Panc1 (cell line): ENCODE results near the gene MAP4. TPM values are rescaled to one million over a fixed set of nuclear protein-coding genes. Genes with fewer than 3 reads are reported as not detected.

ENCODE experiments used
- ATAC-seq: fragments of 200-7000 bp; cut with Tn5 transposase; 2 replicates; pipeline ENCODE4 v1.9.1; 2020; ENCODE audit warnings: mild to moderate bottlenecking, moderate library complexity
- BruUV-seq: library from RNA; stranded (reverse); fragments of 400-500 nt; replicated peaks from 2 replicates; lab custom pipeline; 2021; lab: Mats Ljungman, UMichigan
- CTCF ChIA-PET: fragments of 300-600 bp; sonication (Branson Sonifier 250); formaldehyde crosslinking; loops from one replicate; lab custom pipeline; 2022; ENCODE audit warnings: antibody characterized with exemption; lab: Charles Lee
- POLR2A ChIA-PET: fragments of 300-600 bp; sonication (Branson Sonifier 250); formaldehyde crosslinking; loops from one replicate; lab custom pipeline; 2022; ENCODE audit warnings: antibody characterized with exemption; lab: Charles Lee
- DNase-seq: peaks from one replicate; pipeline ENCODE4 v3.0.0-alpha.2; 2010; ENCODE audit warnings: low read depth, low spot score
- H3K27ac ChIP-seq: 2 replicates; pipeline ENCODE4 v1.5.1; 2011; ENCODE audit warnings: mild to moderate bottlenecking, low read length, inconsistent platforms
- H3K27me3 ChIP-seq: fragments of 200-500 bp; sonication (Bioruptor generic); 2 replicates; pipeline ENCODE4 v1.6.0; 2014; ENCODE audit warnings: low read length, inconsistent platforms; ENCODE audit not compliant: control insufficient read depth, insufficient read depth
- H3K36me3 ChIP-seq: fragments of 200-500 bp; sonication (Bioruptor generic); 2 replicates; pipeline ENCODE4 v1.5.1; 2014; ENCODE audit warnings: inconsistent platforms, mild to moderate bottlenecking, low read length, moderate library complexity; ENCODE audit not compliant: control insufficient read depth, insufficient read depth
- H3K4me1 ChIP-seq: 2 replicates; pipeline ENCODE4 v1.5.1; 2011; ENCODE audit warnings: inconsistent platforms, mild to moderate bottlenecking, low read length, moderate library complexity; ENCODE audit not compliant: control insufficient read depth, insufficient read depth
- H3K4me3 ChIP-seq, 2 experiments: 2 replicates each; pipeline ENCODE4 v1.5.1; 2011 to 2012; ENCODE audit warnings: low read depth in 2 of 2, low read length in 2 of 2, mild to moderate bottlenecking in 2 of 2, inconsistent platforms in 1 of 2, moderate library complexity in 1 of 2
- H3K9me3 ChIP-seq: fragments of 200-500 bp; sonication (Bioruptor generic); 2 replicates; pipeline ENCODE4 v1.5.1; 2014; ENCODE audit warnings: low read depth, mild to moderate bottlenecking, inconsistent platforms, low read length, moderate library complexity; ENCODE audit not compliant: control insufficient read depth, insufficient read depth
- CTCF ChIP-seq: fragments of 450-650 bp; IDR thresholded peaks from 2 replicates; pipeline ENCODE4 v1.5.1; 2017; ENCODE audit warnings: mild to moderate bottlenecking
- POLR2AphosphoS5 ChIP-seq: IDR thresholded peaks from 2 replicates; pipeline ENCODE4 v1.6.1; 2012; ENCODE audit warnings: mild to moderate bottlenecking, low read depth, low read length, moderate library complexity
- SIN3A ChIP-seq: IDR thresholded peaks from 2 replicates; pipeline ENCODE4 v1.6.1; 2012; ENCODE audit warnings: low read depth, mild to moderate bottlenecking, low read length, moderate library complexity, borderline replicate concordance; ENCODE audit not compliant: insufficient read depth
- TCF7L2 ChIP-seq: IDR thresholded peaks from 2 replicates; pipeline ENCODE4 v1.6.1; 2011; ENCODE audit warnings: mild to moderate bottlenecking, low read depth, low read length, inconsistent platforms
- in situ Hi-C: cut with HindIII; loops from 2 replicates; pipeline ENCODE4 v1.10.0; 2016; ENCODE audit warnings: low sequenced_read_pairs, low pct_unique_long_range_greater_than_20kb
- intact Hi-C: fragments of 100-400 bp; cut with micrococcal nuclease; formaldehyde crosslinking; loops from one replicate; pipeline ENCODE4 v1.10.0; 2022; ENCODE audit not compliant: unreplicated experiment
- total RNA-seq: library from RNA; stranded (reverse); gene quantifications from one replicate; pipeline ENCODE4 v1.2.1, GENCODE V29; 2021; ENCODE audit not compliant: unreplicated experiment
- TF ChIP-seq, protein P1 (sequence below), 2 experiments: IDR thresholded peaks; 2 replicates each; pipeline ENCODE4 v1.6.1; 2011 to 2012; ENCODE audit warnings: low read depth in 2 of 2, control low read depth in 1 of 2, low read length in 1 of 2, mild to moderate bottlenecking in 1 of 2, moderate library complexity in 1 of 2; ENCODE audit not compliant: insufficient read depth in 1 of 2

MAP4 gene
- total RNA-seq, 1 experiment from 2014 or later: 150 TPM

DNA sequence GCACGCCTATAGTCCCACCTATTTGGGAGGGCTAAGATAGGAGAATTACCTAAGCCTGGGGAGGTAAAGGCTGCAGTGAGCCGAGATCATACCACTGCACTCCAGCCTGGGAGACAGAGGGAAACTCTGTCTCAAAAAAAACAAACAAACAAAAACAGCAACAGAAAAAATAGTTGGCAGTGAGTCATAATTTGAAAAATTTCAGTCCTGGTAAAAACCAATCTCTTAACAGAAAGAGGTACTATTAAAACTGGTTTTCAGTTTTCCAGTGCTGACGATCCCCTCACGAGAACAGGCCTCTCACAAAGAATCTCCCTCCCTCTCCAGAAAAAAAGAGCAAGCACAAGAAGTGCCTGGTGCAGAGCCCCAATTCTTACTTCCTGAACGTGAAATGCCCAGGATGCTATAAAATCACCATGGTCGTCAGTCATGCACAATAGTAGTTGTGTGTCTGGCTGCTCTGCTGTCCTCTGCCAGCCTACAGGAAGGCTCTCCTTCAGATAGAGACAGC, 22.8 kb upstream of the MAP4 start:
- no peaks in the 10 kb centered on the region for H3K36me3 ChIP-seq
- CTCF ChIA-PET: no interaction called here
- H3K4me1 ChIP-seq: peaks cover 21% of the 10 kb centered on the region
- no TSS peak for BruUV-seq
- H3K27ac ChIP-seq: peak overlapping the region; percentile 74
- TF ChIP-seq TCF7L2: no peak
- TF ChIP-seq SIN3A: no peak
- TF ChIP-seq, protein P1, sequence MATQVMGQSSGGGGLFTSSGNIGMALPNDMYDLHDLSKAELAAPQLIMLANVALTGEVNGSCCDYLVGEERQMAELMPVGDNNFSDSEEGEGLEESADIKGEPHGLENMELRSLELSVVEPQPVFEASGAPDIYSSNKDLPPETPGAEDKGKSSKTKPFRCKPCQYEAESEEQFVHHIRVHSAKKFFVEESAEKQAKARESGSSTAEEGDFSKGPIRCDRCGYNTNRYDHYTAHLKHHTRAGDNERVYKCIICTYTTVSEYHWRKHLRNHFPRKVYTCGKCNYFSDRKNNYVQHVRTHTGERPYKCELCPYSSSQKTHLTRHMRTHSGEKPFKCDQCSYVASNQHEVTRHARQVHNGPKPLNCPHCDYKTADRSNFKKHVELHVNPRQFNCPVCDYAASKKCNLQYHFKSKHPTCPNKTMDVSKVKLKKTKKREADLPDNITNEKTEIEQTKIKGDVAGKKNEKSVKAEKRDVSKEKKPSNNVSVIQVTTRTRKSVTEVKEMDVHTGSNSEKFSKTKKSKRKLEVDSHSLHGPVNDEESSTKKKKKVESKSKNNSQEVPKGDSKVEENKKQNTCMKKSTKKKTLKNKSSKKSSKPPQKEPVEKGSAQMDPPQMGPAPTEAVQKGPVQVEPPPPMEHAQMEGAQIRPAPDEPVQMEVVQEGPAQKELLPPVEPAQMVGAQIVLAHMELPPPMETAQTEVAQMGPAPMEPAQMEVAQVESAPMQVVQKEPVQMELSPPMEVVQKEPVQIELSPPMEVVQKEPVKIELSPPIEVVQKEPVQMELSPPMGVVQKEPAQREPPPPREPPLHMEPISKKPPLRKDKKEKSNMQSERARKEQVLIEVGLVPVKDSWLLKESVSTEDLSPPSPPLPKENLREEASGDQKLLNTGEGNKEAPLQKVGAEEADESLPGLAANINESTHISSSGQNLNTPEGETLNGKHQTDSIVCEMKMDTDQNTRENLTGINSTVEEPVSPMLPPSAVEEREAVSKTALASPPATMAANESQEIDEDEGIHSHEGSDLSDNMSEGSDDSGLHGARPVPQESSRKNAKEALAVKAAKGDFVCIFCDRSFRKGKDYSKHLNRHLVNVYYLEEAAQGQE (IDR thresholded peaks at IDR 0.05; ENCODE audit: insufficient read depth in 1 of 2, low read depth in 2 of 2, low read length in 1 of 2): no peak
- no peak for TF ChIP-seq POLR2AphosphoS5
- no peak for TF ChIP-seq CTCF
- intact Hi-C loops (no loop called here), in situ Hi-C loops (no loop called here)
- peak overlapping the region in 1 of 2 experiments; percentile 23; a peak in 1 of 4 replicates for H3K4me3 ChIP-seq
- DNase-seq (no peak), ATAC-seq (peak; percentile 76)
- POLR2A ChIA-PET: no interaction called here
- H3K27me3 ChIP-seq: no peaks in the 10 kb centered on the region
- H3K9me3 ChIP-seq: no peaks in the 10 kb centered on the region

- no peak overlapping the region for H3K27ac ChIP-seq
- TF ChIP-seq POLR2AphosphoS5 (no peak), TCF7L2 (no peak), SIN3A (no peak), CTCF (no peak)
- TF ChIP-seq, protein P1 (IDR thresholded peaks at IDR 0.05; ENCODE audit: insufficient read depth in 1 of 2, low read depth in 2 of 2, low read length in 1 of 2): no peak
- no TSS peak for BruUV-seq
- DNase-seq: no peak
- in situ Hi-C loops (no loop called here), intact Hi-C loops (no loop called here)
- no peaks in the 10 kb centered on the region for H3K36me3 ChIP-seq
- CTCF ChIA-PET: no interaction called here
- POLR2A ChIA-PET: no interaction called here
- H3K9me3 ChIP-seq: no peaks in the 10 kb centered on the region
- ATAC-seq: no peak
- no peaks in the 10 kb centered on the region for H3K27me3 ChIP-seq
- no peak overlapping the region for H3K4me3 ChIP-seq
- peaks cover 5% of the 10 kb centered on the region for H3K4me1 ChIP-seq
Observed at GRCh38 chr3:48034000-48034516, 17.8 kb upstream of the MAP4 start.
